IPS-NIHi7 (cell line): Measurements from ENCODE around the gene GAGE10.
"Not testable (repeated sequence)": the region's sequence is repeated elsewhere in the genome, so short reads cannot be mapped to it uniquely, and the experiment has no call there.

ENCODE experiments used
- DNase-seq: peaks from one replicate; pipeline ENCODE4 v3.0.0; 2012; ENCODE audit warnings: mixed read lengths; ENCODE audit errors: extremely low spot score

The GAGE10 gene

GRCh38 chrX:49276207-49276606, 27.2 kb upstream of the GAGE10 start:
- no peak for DNase-seq

- DNase-seq, result no peak
Observed at GRCh38 chrX:49276671-49277534, 26.5 kb upstream of the GAGE10 start.

GRCh38 chrX:49277535-49277830, 26.0 kb upstream of the GAGE10 start:
- DNase-seq, result no peak

- DNase-seq, result no peak
Observed at GRCh38 chrX:49278081-49278480, 25.4 kb upstream of the GAGE10 start.

GRCh38 chrX:49282647-49283011, 20.8 kb upstream of the GAGE10 start:
- peak; percentile 45 for DNase-seq

GRCh38 chrX:49284212-49284611, 19.2 kb upstream of the GAGE10 start:
- no peak for DNase-seq

- DNase-seq, result no peak
Observed at GRCh38 chrX:49286136-49286535, 17.3 kb upstream of the GAGE10 start.

- DNase-seq, result no peak
Observed at GRCh38 chrX:49286581-49286980, 16.9 kb upstream of the GAGE10 start.

GRCh38 chrX:49287665-49288064, 15.8 kb upstream of the GAGE10 start:
- no peak for DNase-seq

GRCh38 chrX:49290215-49290614, 13.2 kb upstream of the GAGE10 start:
- no peak for DNase-seq

- peak; percentile 50 for DNase-seq
Observed at GRCh38 chrX:49291615-49292337, 11.7 kb upstream of the GAGE10 start.

GRCh38 chrX:49292400-49293362, 10.8 kb upstream of the GAGE10 start:
- DNase-seq, result no peak

GRCh38 chrX:49299293-49299692, 4.2 kb upstream of the GAGE10 start:
- DNase-seq, result not testable (repeated sequence)

GRCh38 chrX:49300703-49301102, 2.7 kb upstream of the GAGE10 start:
- DNase-seq, result no peak

- DNase-seq, result not testable (repeated sequence)
Observed at GRCh38 chrX:49307775-49308174, 4.3 kb downstream of the GAGE10 start.

GRCh38 chrX:49308604-49309269, 5.3 kb downstream of the GAGE10 start:
- no peak for DNase-seq

- DNase-seq, result peak; percentile 22
Observed at GRCh38 chrX:49309401-49309981, 6.0 kb downstream of the GAGE10 start.

GRCh38 chrX:49310371-49310770, 6.9 kb downstream of the GAGE10 start:
- DNase-seq, result no peak

GRCh38 chrX:49312176-49312575, 8.7 kb downstream of the GAGE10 start:
- DNase-seq, result no peak

GRCh38 chrX:49316085-49316484, 12.6 kb downstream of the GAGE10 start:
- no peak for DNase-seq

- not testable (repeated sequence) for DNase-seq
Observed at GRCh38 chrX:49321737-49322136, 18.3 kb downstream of the GAGE10 start, which contains the start of gene GAGE12J. GAGE12J (plus strand) TSS chrX:49322037; CDS start chrX:49323194, 1,157 bp downstream.
